Measurements from ENCODE around the gene TCF12.

DNA sequence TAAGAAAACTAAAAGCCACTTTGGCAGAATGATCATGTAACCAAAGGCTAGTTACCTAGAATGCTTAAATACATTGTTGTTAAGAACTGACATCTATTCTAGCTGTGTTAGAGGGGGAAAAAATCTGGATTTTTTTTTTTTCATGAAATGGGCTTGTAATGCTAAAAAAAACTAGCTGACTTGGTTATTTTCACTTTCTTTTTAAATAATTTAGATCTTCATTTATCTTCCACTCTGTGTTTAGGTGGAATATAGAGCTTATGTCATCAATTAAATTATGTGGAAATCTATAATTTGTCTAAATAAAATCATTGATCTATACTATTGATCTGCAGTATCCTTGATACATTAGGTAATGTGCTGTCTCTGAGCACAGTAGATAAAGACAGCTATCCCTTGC, 217.4 kb downstream of the TCF12 start:
- no peak for TF ChIP-seq RAD21 (IDR thresholded peaks at IDR 0.05; ENCODE audit: low read depth)
- TF ChIP-seq TEAD4 (IDR thresholded peaks at IDR 0.05) = no peak
- TF ChIP-seq, protein P1, sequence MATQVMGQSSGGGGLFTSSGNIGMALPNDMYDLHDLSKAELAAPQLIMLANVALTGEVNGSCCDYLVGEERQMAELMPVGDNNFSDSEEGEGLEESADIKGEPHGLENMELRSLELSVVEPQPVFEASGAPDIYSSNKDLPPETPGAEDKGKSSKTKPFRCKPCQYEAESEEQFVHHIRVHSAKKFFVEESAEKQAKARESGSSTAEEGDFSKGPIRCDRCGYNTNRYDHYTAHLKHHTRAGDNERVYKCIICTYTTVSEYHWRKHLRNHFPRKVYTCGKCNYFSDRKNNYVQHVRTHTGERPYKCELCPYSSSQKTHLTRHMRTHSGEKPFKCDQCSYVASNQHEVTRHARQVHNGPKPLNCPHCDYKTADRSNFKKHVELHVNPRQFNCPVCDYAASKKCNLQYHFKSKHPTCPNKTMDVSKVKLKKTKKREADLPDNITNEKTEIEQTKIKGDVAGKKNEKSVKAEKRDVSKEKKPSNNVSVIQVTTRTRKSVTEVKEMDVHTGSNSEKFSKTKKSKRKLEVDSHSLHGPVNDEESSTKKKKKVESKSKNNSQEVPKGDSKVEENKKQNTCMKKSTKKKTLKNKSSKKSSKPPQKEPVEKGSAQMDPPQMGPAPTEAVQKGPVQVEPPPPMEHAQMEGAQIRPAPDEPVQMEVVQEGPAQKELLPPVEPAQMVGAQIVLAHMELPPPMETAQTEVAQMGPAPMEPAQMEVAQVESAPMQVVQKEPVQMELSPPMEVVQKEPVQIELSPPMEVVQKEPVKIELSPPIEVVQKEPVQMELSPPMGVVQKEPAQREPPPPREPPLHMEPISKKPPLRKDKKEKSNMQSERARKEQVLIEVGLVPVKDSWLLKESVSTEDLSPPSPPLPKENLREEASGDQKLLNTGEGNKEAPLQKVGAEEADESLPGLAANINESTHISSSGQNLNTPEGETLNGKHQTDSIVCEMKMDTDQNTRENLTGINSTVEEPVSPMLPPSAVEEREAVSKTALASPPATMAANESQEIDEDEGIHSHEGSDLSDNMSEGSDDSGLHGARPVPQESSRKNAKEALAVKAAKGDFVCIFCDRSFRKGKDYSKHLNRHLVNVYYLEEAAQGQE (IDR thresholded peaks at IDR 0.05; ENCODE audit: low read depth) = no peak
- TF ChIP-seq ZBTB7A (IDR thresholded peaks at IDR 0.05; ENCODE audit: low read depth) = no peak
- TF ChIP-seq FOXM1 (IDR thresholded peaks at IDR 0.05; ENCODE audit: borderline replicate concordance, low read depth) = no peak
- TF ChIP-seq CREB1 (IDR thresholded peaks at IDR 0.05; ENCODE audit: low read depth) = no peak
- no peak for TF ChIP-seq EGR1 (IDR thresholded peaks at IDR 0.05)
